Activated CD4-positive, alpha-beta T cell treated with anti-CD3 and anti-CD28 coated beads, Interleukin-2, amount 50 U/mL, for 1 hour (primary cell): Measurements from ENCODE around the gene CCNF.
"Not testable (repeated sequence)": the region's sequence is repeated elsewhere in the genome, so short reads cannot be mapped to it uniquely, and the experiment has no call there.

Experiments used
- DNase-seq: peaks from one replicate; pipeline ENCODE4 v3.0.0-alpha.2; 2020

Gene CCNF

DNA sequence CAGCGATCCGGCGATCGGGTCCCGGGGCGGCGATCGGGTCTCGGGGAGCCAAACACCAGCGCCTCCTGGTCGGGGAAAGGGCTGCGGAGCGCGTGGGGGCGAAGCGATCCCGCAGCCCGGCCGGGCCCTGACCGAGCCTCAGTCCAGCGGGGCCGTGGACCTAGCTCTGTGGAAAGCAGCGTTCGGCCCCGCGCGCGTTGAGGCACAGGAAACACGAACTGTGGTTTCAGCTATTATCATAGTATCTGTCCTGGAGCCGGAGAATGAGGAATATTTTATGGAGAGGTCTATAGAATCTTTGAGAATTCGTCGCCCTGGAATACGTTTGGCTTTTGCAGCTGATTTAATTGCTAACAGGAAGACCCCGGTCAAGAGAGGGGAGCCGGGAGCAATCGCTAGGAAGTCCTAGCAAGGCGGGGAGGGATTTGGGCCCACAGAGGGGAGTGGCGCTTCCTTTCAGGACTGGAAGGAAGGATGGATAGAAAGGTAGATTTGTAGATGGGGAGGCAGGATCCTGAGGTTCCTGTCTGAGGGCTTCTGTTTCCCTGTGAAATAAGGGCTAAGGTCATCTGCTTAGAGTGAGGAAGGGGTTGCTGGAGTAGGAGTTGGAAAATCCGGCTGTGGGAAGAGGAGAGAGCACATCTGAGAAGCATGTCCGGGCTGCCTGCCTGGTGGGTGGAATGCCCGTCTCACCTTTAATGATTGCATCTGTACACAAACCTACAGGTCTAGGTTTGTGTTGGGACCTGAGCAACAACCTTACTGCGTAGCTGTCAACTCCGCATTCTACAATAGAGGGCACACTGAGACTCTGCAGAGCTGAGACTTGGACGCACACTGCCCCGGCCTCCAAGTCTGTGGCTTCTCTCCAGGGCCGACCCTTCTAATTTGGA lies 770 bp downstream of the CCNF start:
- DNase-seq: no peak

DNA sequence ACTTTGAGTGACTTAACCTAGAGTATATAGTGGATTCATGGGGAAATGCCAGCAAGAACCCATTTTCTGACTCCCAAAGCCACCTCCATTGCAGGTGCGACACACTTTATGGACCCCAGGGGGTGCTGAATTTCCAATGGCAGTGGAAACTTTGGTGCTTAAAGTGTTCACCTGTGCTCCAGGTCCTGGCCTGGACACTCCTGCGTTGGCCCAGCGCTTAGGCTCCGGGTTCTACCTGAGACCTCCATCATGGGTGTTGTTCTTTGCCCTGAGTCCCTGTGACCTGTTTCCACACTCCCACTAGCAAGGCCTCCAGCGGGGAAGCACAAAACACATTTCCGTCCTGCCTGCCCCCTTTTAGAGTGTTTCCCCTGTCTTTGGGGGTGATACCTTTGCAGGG lies 3.0 kb downstream of the CCNF start:
- DNase-seq: no peak

DNA sequence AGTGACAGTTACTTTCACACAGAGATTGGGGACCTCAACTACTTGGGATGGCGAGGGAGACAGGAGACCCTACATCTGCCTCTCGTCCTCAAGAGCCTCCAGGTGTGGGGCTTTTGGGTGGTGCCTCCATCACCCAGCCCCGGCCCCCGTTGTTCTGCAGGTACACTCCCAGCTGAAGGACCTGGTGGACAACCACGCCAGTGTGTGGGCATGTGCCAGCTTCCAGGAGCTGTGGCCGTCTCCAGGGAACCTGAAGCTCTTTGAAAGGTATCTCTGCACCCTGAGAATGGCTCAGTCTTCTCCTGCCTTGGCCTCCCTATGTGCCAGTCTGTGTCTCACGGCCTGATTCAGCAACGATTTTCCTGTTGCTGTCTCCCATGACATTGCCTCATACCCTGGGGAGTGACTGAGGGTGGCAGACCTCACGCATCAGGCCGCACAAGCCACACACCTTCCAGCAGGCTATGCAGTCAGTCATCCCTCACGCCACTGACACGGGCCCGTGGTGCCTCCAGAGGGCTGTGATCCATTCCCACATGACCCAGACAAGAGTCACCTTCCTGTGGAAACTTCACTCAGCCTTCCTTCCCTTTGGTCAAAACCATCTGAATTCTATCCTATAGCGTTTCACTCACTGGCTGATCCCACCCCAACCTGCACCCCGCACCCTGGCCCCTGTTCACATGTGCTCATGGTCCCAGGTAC lies 3.7 kb downstream of the CCNF start:
- DNase-seq: no peak

DNA sequence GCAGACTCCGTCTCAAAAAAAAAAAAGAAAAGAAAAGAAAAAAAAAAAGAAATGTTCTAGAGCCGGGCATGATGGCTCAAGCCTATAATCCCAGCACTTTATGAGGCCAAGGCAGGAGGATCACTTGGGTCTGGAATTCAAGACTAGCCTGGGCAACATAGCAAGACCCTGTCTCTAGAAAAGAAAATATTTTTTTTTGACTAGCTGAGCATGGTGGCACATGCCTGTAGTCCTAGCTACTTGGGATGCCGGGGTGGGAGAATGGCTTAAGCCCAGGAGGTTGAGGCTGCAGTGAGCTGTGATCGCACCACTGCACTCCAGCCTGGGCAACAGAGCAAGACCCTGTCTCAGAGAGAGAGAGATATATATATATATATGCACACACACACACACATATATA lies 6.0 kb downstream of the CCNF start:
- not testable (repeated sequence) for DNase-seq

DNA sequence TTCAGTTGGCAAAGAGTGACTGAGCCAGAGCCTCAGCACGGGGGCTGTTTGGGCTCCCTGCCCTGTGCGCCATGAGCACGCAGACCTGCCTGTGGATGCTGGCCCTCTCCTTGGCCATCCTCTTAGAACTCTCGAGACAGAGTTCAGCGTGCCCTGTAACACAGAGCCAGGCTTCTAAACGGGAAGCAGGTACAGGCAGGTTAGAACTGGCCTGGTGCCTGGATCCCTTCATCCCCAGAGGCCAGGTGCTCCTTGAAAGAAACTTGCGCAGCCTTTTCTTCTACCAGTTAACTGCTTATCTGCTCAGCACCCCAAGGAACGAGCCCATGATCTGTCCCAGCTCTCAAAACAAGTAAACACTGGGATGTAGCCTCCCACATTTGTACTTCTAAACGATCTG lies 6.9 kb downstream of the CCNF start:
- DNase-seq: no peak

DNA sequence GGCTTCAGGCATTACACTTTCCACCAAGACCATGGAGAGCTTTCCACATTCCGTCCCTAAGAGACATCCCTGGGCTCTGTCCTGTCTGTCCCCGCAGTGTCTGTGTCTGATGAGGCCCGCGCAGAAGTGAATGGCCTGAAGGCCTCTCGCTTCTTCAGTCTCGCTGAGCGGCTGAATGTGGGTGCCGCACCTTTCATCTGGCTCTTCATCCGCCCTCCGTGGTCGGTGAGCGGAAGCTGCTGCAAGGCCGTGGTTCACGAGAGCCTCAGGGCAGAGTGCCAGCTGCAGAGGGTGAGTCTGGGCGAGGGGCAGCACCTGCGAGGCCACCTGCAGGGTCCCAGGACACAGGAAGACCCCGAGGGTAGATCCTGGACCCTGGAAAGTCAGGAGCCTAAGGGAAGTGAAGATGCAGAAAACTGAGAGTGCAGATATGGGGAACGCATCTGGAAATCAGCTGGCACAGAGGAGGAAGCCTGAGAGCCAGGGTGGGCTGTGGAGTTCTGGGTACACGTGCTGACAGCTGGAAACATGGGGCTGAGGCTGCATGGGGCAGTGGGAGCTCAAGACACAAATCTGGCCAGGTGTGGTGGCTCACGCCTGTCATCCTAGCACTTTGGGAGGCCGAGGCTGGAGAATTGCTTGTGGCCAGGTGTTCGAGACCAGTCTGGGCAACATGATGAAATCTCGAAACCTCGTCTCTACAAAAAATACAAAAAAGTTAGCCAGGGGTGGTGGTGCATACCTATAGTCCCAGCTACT lies 8.0 kb downstream of the CCNF start:
- DNase-seq: no peak

DNA sequence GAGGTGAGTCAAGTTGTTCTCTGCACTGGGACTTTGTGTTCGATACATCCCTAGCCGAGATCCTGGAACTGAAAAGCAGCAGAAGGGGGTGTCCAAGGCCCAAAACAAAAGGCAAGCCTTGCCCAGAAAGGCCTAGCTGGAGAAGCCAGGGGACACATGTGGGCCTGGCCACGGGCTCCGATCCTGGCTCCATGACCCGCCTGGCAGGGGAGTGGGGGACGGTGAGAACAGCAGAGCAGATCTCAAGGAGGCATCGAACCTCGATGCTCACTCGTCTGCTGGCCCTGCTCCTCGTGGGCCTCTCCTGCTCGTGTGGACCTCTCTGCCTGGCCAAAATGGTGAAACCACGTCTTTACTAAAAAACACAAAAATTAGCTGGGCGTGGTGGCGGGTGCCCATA lies 8.9 kb downstream of the CCNF start:
- DNase-seq: no peak

DNA sequence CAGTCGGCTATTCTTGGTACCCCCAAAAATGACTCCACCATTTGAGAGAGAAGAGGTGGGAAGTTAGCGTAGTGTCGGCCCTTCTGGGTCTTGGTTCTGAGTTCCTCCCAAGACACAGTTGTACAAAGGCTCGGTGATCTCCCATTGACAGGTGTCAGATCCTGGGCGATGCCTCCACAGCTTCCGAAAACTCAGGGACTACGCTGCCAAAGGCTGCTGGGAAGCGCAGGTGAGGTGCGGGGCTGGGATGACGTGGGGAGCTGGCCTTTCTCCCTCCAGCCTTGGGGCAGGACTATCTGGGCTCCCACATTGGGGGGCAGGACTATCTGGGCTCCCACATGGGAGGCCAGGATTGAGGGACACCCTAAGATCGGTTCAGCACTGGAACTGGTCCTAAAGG lies 10.4 kb downstream of the CCNF start:
- no peak for DNase-seq

DNA sequence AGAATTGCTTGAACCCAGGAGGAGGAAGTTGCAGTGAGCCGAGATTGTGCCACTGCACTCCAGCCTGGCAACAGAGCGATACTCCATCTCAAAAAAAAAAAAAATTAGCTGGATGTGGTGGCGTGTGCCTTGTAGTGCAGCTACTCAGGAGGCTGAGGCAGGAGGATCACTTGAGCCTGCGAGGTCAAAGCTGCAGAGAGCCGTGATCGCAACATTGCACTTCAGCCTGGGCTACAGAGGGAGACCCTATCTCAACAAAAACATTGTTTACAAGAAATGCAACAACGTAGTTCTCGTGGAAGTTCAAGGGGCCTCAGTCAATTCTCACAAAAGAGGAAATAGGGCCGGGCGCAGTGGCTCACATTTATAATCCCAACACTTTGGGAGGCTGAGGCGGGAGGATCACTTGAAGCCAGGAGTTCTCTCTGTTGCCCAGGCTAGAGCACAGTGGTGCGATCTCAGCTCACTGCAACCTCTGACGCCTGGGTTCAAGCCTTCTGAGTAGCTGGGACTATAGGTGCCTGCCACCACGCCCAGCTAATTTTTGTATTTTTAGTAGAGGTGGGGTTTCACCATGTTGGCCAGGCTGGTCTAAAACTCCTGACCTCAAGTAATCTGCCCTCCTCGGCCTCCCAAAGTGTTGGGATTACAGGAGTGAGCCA lies 12.0 kb downstream of the CCNF start:
- DNase-seq: not testable (repeated sequence)

DNA sequence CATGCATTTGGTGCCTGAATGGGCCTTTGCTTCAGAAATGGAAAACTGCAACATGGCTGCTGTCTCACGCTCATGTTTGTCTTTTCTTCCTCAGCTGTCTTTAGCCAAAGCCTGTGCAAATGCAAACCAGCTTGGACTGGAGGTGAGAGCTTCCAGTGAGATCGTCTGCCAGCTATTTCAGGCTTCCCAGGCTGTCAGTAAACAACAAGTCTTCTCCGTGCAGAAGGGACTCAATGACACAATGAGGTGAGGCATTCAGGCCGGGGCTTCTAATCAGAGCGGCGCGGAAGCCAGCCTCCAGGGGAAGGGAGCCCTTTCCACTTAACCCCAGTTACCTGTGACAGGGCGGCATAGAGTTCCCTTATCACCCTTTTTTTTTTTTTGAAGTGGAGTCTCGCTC lies 14.3 kb downstream of the CCNF start:
- DNase-seq: no peak

DNA sequence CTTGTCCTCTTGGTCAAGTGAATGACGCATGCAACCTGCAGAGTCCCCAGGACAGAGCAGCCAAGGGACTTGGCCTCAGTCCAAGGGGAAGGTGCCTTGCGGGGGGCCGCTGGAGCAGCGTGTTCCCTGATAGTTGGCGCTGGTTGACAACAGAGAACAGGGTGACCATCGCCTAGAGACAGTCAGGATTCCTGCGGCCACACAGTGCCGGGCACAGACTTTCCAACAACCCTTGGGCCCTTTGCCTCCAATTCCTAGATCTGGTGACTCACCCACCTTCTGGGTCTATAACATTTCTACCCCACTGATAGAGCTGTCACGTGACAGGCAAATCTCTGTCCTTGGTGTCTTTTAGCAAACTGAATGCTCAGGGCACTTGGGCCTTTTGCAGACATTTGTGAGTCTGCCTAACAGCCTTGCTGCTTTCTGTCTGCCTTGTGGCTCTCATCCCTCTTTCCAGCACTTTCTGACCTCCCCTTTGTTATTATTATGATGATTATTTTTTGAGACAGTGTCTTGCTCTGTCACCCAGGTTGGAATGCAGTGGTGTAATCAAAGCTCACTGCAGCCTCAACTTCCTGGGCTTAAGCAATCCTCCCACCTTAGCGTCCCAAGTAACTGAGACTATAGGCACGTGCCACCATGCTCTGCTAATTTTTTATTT lies 18.8 kb downstream of the CCNF start:
- no peak for DNase-seq

DNA sequence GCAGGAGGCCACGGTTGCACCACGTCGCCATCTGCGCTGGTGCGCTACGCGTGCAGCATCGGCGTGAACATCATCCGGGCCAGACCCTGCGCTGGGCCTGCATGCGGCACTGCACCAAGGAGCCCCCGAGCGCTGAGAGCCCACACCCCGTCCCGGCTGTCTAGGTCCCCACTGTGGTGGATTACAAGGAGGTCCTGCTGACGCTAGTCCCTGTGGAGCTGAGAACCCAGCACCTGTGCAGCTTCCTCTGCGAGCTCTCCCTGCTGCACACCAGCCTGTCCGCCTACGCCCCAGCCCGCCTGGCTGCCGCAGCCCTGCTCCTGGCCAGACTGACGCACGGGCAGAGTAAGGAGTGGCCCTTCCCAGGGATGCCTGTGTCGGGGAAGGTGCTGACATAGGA lies 19.9 kb downstream of the CCNF start:
- no peak for DNase-seq

DNA sequence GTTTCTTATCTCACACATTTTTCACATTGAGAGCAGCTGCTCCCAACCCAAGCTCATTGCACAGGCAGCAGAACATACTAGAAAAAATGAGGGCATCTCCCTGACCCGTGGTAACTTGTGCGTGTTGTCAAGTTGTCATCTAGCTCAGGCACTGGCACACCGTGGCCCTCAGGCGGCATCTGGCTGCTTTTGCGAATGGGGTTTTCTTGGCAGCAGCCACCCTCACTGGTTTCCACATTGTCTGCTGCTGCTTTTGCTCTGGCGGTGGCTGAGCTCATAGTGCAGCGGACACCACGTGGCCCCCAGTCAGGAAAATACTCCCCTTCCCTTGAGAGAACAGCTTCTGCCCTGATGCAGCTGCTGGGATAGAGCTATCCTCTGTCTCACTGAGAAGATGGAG lies 21.3 kb downstream of the CCNF start:
- DNase-seq: no peak

DNA sequence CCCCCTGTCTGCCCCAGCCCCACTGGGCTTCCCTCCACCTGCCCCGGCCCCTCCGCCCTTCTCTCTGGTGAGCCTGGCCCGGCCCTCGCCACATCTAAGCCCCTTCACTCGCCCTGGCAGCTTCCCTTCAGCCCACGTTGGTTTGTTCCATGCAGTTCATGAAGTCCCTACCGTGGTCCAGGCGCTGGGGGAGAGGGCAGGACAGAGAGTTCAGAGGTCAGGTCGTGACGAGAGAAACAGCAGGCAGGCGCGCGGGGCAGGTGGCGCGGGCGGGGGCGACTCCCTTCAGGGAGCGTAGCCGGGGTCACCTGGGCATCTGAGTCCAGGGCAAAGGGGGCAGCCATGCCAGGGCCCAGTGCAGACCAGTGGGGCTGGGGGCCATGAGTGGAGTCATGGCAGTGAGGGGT lies 21.7 kb downstream of the CCNF start:
- DNase-seq: no peak

DNA sequence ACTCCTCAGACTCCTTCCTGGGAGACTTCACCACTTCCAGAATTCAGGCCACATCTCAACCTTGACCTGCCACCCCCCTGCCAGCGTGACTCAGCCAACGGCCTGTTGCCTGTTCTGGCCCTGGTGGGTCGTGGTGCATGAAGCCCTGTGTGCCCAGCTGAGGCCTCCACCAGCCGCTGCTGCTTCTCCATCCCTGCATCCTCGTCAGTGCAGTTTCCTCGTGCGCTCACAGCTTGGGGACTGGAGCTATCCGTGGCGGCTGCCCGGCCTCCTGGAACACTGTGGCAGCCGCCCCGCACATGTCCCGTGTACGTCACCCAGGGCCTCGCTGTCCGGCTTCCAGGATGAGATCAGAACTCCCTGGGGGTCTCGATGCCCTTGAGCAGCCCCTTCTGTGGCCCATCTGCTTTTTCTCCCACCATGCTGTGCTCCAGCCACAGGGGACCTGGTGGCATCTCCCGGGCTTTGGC lies 22.6 kb downstream of the CCNF start:
- DNase-seq: no peak

DNA sequence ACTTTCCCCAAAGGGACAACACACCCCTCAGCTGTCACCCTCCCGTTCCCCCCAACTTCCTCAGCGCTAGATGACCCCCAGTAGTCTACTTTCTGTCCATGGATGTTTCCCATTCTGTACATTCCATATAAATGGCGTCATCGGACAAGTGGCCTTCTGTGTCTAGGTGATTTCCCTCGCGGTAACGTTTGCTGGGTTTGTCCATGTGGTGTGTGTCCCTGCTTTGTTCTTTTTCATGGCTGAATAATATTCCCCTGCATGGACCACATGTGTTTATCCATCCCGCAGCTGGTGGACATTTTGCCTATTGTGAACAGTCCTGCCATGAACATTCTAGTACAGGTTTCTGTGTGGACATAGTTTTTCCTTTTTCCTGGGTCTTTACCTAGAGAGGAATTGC lies 23.4 kb downstream of the CCNF start:
- DNase-seq: no peak

DNA sequence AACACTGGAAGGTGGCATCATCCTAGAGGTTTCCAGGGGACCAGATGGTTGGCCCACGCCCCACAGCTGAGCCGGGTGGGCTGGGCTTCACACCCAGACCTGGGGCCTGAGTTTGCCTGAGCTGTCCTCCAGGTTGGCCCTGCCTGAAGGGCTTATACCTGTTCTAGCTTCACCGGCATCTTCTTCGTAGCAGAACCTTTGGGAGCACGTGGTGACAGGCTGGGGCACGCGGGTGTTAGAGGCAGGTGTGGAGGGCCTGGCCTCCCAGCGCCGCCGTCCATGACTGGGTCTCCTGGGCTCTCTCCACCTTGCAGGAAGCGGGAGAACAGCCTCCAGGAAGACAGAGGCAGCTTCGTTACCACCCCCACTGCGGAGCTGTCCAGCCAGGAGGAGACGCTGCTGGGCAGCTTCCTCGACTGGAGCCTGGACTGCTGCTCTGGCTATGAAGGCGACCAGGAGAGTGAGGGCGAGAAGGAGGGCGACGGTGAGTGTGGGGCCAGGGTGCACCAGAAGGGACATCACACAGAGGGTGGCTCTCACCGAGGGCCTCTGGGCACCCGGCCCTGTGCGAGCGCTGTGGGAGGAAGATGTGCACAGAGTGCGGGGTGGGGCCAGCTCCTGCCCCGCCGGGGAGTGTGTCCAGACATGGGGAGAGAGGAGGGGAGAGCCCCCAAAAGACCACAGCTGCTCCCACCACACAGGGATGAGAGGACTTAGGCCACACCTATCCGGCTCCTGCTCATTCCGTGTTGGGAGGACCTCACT lies 26.0 kb downstream of the CCNF start:
- DNase-seq: no peak

DNA sequence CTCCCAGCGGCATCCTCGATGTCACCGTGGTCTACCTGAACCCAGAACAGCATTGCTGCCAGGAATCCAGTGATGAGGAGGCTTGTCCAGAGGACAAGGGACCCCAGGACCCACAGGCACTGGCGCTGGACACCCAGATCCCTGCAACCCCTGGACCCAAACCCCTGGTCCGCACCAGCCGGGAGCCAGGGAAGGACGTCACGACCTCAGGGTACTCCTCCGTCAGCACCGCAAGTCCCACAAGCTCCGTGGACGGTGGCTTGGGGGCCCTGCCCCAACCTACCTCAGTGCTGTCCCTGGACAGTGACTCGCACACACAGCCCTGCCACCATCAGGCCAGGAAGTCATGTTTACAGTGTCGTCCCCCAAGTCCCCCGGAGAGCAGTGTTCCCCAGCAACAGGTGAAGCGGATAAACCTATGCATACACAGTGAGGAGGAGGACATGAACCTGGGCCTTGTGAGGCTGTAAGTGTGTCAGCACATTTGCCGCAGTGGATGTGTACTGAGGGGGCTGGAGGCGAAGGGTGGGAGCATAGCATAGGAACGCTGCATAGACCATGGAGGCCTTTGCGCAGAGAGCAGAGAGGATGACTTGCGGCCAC lies 27.4 kb downstream of the CCNF start:
- DNase-seq: no peak

DNA sequence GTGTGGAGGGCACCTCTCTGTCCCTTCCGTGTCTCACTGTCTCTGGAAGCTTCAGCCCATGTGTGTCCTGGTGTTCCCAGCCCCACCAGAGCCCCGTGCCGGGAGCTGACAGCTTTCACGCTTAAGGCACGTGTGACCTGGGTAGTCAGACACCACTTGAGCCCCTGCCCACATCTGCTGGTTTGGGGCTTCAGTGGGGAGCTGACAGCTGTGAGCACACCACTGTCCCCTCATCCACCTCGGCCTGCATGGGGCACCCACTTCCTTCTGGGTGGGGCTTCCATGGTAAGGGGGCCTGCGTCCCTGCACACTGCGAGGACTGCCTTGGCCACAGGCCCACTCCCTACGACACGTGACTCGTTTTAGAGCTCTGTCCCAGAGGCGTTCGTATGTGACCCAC lies 28.0 kb downstream of the CCNF start:
- DNase-seq: no peak

DNA sequence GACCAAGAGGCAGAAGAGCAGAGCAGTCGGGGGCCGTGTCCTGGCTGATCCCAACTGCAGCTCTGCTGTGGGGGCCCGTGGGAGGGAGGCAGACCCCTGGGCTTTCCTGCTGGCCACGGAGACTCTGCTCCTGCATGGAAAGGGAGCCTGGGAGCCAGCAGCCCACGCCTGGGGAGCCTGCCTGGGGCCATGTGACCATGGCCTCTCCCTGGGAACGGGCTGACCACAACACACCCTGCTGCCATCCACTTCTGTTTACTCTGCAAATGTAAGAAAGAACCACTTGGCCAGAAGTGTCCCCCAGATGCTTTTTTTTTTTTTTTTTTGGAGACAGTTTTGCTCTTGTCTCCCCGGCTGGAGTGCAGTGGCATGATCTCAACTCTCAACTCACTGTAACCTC lies 28.7 kb downstream of the CCNF start:
- DNase-seq: no peak
